ENCODE data around the gene KRT80. TPM values are rescaled to one million over a fixed set of nuclear protein-coding genes. Genes with fewer than 3 reads are reported as not detected.

Gene KRT80
- total RNA-seq, 1 experiment from 2014 or later = 51.5 TPM

GRCh38 chr12:52151153-52151836 lies 40.5 kb downstream of the KRT80 start:
- ChIA-PET POLR2A (interaction anchor here (0.6 kb wide), 1 partner anchor 1501 kb away, joined by 3 read pairs; no protein-coding TSS in a partner anchor), CTCF (no interaction called here)
- Histone ChIP-seq H3K9me3 (ENCODE audit: control insufficient read depth, insufficient read depth, low read depth, low read length) (no peaks in the 10 kb centered on the region), H3K27ac (ENCODE audit: low read length) (peak overlapping the region; percentile 97), H3K4me1 (ENCODE audit: control insufficient read depth, insufficient read depth, low read length) (peaks cover 59% of the 10 kb centered on the region), H3K4me3 (ENCODE audit: low read depth in 2 of 2, low read length in 2 of 2) (no peak overlapping the region), H3K36me3 (ENCODE audit: control insufficient read depth, insufficient read depth, low read length) (no peaks in the 10 kb centered on the region), H3K27me3 (ENCODE audit: control insufficient read depth, insufficient read depth, low read length) (no peaks in the 10 kb centered on the region)
- intact Hi-C loops (cut with micrococcal nuclease; ENCODE audit: unreplicated experiment) (loop anchor here (10.0 kb wide), 1 partner anchor 224 kb away; no protein-coding TSS in a partner anchor), in situ Hi-C loops (cut with HindIII; ENCODE audit: low pct_unique_long_range_greater_than_20kb, low sequenced_read_pairs) (no loop called here)
- TF ChIP-seq SIN3A (IDR thresholded peaks at IDR 0.05; ENCODE audit: borderline replicate concordance, insufficient read depth, low read depth, low read length) = no peak
- no peak for TF ChIP-seq CTCF (IDR thresholded peaks at IDR 0.05)
- TF ChIP-seq POLR2AphosphoS5 (IDR thresholded peaks at IDR 0.05; ENCODE audit: low read depth, low read length) = no peak
- TF ChIP-seq REST (IDR thresholded peaks at IDR 0.05; ENCODE audit: insufficient read depth in 1 of 2, low read depth in 2 of 2, low read length in 1 of 2) = no peak
- TF ChIP-seq TCF7L2 (IDR thresholded peaks at IDR 0.05; ENCODE audit: low read depth, low read length) = no peak
- ATAC-seq (no peak), DNase-seq (ENCODE audit: low read depth, low spot score) (no peak)
- no TSS peak for BruUV-seq (replicated peaks)

DNA sequence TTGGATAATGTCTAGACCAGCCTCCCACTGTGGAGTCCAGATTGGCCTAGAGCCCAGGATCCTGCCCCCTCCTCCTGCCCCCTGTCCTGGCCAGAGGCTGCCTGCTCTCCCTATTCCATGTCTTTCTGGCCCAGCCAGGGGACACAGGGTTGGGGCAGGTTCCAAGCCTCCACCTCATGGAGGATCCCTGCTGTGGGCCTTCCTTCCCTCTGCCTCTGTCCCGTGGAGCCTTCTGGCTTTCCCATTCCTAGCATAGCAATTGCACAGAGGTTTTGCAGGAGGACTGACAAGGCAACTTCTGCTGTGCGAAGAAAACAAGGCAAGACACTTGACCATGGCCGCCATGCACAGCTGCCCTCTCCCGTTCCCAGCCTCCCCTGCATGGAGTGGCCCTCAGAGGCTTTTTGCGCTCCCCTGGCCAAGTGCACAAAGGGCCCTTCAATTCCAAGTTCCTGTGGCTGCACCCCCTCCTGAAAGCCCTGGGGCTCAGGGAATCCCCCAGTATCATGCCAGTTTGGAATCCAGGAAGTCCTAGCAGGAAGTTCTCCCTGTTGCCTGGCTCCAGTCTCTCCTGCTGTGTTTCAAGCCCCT lies 42.1 kb downstream of the KRT80 start:
- ChIA-PET CTCF (interaction anchor here (0.5 to 2.2 kb wide), 3 partner anchors 129 to 730 kb away, joined by 3 to 7 read pairs (median 6); no protein-coding TSS in a partner anchor), POLR2A (interaction anchor here (0.7 kb wide), 1 partner anchor 191 kb away, joined by 4 read pairs; no protein-coding TSS in a partner anchor)
- Histone ChIP-seq H3K27ac (ENCODE audit: low read length) (peak overlapping the region; percentile 97), H3K4me3 (ENCODE audit: low read depth in 2 of 2, low read length in 2 of 2) (no peak overlapping the region), H3K9me3 (ENCODE audit: control insufficient read depth, insufficient read depth, low read depth, low read length) (no peaks in the 10 kb centered on the region), H3K36me3 (ENCODE audit: control insufficient read depth, insufficient read depth, low read length) (no peaks in the 10 kb centered on the region), H3K4me1 (ENCODE audit: control insufficient read depth, insufficient read depth, low read length) (peaks cover 69% of the 10 kb centered on the region), H3K27me3 (ENCODE audit: control insufficient read depth, insufficient read depth, low read length) (no peaks in the 10 kb centered on the region)
- DNase-seq (ENCODE audit: low read depth, low spot score) (no peak), ATAC-seq (no peak)
- TF ChIP-seq TCF7L2 (IDR thresholded peaks at IDR 0.05; ENCODE audit: low read depth, low read length) = no peak
- no peak for TF ChIP-seq CTCF (IDR thresholded peaks at IDR 0.05)
- no peak for TF ChIP-seq POLR2AphosphoS5 (IDR thresholded peaks at IDR 0.05; ENCODE audit: low read depth, low read length)
- TF ChIP-seq REST (IDR thresholded peaks at IDR 0.05; ENCODE audit: insufficient read depth in 1 of 2, low read depth in 2 of 2, low read length in 1 of 2) = no peak
- TF ChIP-seq SIN3A (IDR thresholded peaks at IDR 0.05; ENCODE audit: borderline replicate concordance, insufficient read depth, low read depth, low read length) = no peak
- intact Hi-C loops (cut with micrococcal nuclease; ENCODE audit: unreplicated experiment) = loop anchor here (10.0 kb wide), 2 partner anchors 225 to 435 kb away; no protein-coding TSS in a partner anchor
- BruUV-seq (replicated peaks) = no TSS peak
- in situ Hi-C loops (cut with HindIII; ENCODE audit: low pct_unique_long_range_greater_than_20kb, low sequenced_read_pairs) = no loop called here

Data from Panc1 (cell line).